ENCODE results near the gene KLF17. TPM values are rescaled to one million over a fixed set of nuclear protein-coding genes. Genes with fewer than 3 reads are reported as not detected.

The KLF17 gene
- total RNA-seq, 1 donor from 2014 or later, result not detected

DNA sequence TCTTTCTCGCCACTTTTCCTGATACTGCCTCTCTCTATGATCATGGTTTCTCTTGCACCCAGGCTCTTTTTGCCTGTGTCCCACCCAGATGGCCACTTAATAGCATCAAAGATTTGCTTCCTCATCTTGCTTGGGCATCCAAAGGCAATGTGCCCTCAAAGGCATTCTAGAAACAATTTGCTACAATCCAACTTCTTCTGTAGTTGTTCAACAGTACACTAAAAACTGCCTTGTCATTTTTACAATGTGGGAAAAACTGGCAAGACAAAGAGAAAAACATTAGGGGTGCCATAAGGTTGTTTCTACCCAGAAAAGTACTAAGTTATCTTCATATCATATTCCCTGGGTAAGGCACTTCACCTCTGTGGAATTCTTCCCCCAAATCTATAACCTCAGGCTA lies 39.3 kb downstream of the KLF17 start:
- no peak for DNase-seq

DNA sequence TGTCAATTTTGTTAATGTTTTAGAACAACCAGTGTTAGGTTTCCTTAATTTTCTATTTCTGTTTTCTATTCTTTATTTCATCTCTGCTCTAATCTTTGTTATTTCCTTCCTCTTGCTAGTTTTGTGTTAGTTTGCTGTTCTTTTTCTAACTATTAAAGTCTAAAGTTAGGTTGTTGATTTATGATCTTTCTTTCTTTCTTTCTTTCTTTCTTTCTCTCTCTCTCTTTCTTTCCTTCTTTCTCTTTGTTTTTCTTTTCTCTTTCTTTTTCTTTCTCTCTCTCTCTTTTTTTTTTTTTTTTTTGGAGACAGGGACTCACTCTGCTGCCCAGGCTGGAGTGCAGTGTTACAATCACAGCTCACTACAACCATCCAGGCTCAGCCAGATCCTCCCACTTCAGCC lies 40.2 kb downstream of the KLF17 start:
- no peak for DNase-seq

DNA sequence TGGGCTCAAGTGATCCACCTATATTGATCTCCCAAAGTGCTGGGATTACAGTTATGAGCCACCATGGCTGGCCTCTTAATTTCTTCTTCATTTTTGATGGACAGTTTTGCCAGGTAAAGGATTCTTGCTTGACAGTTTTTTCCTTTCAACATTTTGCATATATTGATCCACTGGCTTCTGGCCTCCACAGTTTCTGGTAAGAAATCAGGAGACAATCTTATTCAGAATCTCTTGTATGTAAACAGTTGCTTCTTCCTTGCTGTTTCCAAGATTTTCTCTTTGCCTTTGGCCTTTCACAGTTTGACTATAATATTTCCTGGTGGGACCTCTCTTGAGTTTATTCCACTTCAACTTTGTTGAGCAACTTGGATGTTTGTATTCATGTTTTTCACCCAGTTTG lies 42.9 kb downstream of the KLF17 start:
- DNase-seq, result no peak

DNA sequence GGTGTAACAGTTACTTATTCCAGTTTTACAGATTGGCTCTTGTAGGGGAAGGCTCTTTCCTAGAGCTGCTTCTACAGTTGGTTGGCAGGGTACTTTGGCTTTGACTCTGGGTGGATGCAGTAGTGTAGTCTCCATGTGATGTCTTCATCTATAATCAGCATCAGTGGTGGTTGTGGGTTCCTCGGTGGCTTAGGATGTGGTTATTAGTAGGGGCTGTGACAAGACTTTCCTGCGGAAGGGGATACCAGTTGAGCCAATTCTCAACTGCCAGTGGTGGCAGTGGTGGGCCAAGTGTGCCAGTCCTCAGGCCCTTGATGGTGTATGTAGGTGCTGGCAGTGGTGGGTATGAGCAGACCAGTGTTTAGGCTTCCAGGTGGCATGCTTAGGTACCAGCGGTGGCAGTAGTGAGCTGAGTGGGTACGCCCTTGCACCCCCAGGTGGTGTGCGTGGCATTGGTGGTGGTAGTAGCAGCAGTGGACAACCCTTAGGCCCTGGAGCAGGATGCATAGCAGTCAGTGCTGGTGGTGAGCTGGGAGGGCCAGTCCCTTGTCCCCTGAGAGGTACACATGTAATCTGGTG lies 50.0 kb downstream of the KLF17 start:
- DNase-seq, result no peak

DNA sequence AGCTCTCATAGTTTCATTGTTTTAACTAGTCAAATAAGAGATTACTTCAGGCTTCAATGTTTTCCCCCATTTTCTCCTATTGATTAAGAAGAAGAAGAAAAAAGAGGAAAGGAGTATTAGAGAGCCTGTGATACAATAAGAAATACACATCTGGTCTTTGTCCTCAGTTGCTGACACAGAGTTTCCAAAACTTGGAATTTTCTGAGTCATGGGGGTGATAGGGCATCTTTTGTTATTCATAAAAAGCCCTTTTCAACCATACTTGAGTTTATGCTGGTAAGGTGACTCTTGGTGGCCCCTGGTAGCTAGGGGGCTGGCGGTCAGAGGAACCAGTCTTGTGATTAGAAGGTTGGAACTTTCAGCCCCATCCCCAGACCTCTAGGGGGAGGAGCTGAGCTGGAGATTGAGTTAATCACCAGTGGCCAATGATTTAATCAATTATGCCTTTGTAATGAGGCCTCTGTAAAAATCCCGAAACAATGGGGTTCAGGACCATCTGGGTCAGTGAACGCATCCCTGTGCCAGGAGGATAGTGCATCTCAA lies 51.7 kb downstream of the KLF17 start:
- no peak for DNase-seq

DNA sequence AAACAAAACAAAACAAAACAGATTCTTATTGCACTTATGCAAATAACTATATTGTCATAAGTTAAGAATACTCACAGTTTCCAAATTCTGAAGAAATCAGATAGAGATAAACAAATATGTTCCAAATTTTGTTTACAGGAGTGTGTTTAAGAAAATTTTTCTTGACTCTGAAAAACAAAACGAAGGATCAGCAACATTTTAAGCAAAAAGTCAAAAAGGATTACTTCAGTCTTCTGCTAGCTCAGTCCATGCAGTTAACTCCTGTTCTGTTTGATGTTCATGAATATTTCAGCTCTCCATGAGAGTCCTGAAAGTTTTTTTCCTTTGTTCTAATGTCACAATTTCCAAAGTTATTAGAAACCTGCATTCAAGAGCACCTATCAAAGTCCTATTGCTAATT lies 56.0 kb downstream of the KLF17 start:
- no peak for DNase-seq

Other genes with a start within 250 kb of the KLF17 start
- gene ARTN, start 185.0 kb upstream of the KLF17 start, total RNA-seq, result not detected in 2 replicates
- 14.8 and 17.3 TPM in 2 replicates for gene IPO13, start 171.9 kb upstream of the KLF17 start, total RNA-seq
- 24.2 and 24.3 TPM in 2 replicates for gene DPH2, start 148.8 kb upstream of the KLF17 start, total RNA-seq
- 64.6 and 99.2 TPM in 2 replicates for gene ATP6V0B, start 143.9 kb upstream of the KLF17 start, total RNA-seq
- 50.2 and 64.4 TPM in 2 replicates for gene B4GALT2, start 139.6 kb upstream of the KLF17 start, total RNA-seq
- 1.7 and 2.2 TPM in 2 replicates for gene CCDC24, start 127.2 kb upstream of the KLF17 start, total RNA-seq
- 0.23 TPM in 1 of 2 replicates, not detected in the other for gene SLC6A9, start 87.4 kb upstream of the KLF17 start, total RNA-seq
- not detected in 2 replicates for gene KLF18, start 22.8 kb downstream of the KLF17 start, total RNA-seq
- gene DMAP1, start 94.7 kb downstream of the KLF17 start, total RNA-seq, result 13.0 and 16.5 TPM in 2 replicates
- 35.1 and 36.6 TPM in 2 replicates for gene ERI3, start 236.4 kb downstream of the KLF17 start, total RNA-seq